Upper lobe of left lung (tissue), 4 donors: ENCODE data around the gene ABI1.

Source experiments
- EP300 ChIP-seq, 4 donors: sonication (generic); formaldehyde crosslinking; IDR thresholded peaks; one replicate each; pipeline ENCODE4 v1.5.1; 2017; ENCODE audit warnings: antibody characterized with exemption in 4 of 4, control low read depth in 2 of 4
- POLR2A ChIP-seq, 4 donors: fragments of 450-650 bp; IDR thresholded peaks; one replicate each; pipeline ENCODE4 v1.5.1; 2016 to 2017; ENCODE audit warnings: antibody characterized with exemption in 4 of 4, mild to moderate bottlenecking in 2 of 4

DNA sequence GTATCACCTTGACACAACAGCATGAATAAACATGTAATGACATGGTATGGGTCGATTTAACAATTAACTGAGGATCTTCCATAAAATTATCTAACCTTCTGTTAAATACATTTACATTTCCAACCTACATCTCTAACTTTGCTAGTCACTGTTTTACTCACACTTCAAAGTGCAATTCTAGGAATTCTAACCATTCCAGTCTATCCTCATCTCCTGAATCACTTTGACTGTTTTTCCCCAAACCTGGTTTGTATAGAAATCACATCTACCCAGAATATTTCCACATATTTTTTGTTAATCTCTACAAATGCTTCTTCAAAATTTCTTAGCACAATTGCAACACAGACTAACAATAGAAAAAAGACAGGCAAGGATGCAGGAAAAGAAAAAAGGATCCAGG, 6.2 kb downstream of the ABI1 start:
- TF ChIP-seq POLR2A (IDR thresholded peaks at IDR 0.05) (no peak), EP300 (IDR thresholded peaks at IDR 0.05) (no peak)
